CD4-positive, CD25-positive, alpha-beta regulatory T cell (primary cell): Measurements from ENCODE around the gene CFAP157. TPM values are rescaled to one million over a fixed set of nuclear protein-coding genes. Genes with fewer than 3 reads are reported as not detected.

Source experiments
- ATAC-seq, 2 donors: fragments of 150-1000 bp; cut with Tn5 transposase; one replicate each; pipeline ENCODE4 v1.10.0; 2021; ENCODE audit warnings: low read depth in 2 of 2, moderate number of reproducible peaks in 2 of 2, moderate library complexity in 1 of 2
- DNase-seq, 3 donors: peaks; one replicate each; pipeline versions ENCODE4 v3.0.0 to v3.0.0-alpha.2; 2012 to 2022; ENCODE audit warnings: mixed read lengths in 1 of 3
- H3K27ac ChIP-seq: one replicate; pipeline ENCODE4 v1.7.0; 2013; ENCODE audit warnings: mild to moderate bottlenecking, low read length; ENCODE audit not compliant: insufficient read depth, poor library complexity, severe bottlenecking
- H3K27me3 ChIP-seq: one replicate; pipeline ENCODE4 v1.7.0; 2013; ENCODE audit warnings: low read length; ENCODE audit not compliant: control insufficient read depth, insufficient read depth
- H3K36me3 ChIP-seq: one replicate; pipeline ENCODE4 v1.7.0; 2013; ENCODE audit warnings: mild to moderate bottlenecking, low read length, moderate library complexity; ENCODE audit not compliant: control insufficient read depth, insufficient read depth
- H3K4me1 ChIP-seq: 2 replicates; pipeline ENCODE4 v1.7.0; 2013; ENCODE audit warnings: mild to moderate bottlenecking, low read length; ENCODE audit not compliant: insufficient read depth, control insufficient read depth, poor library complexity, severe bottlenecking
- H3K4me3 ChIP-seq: one replicate; pipeline ENCODE4 v1.7.0; 2013; ENCODE audit warnings: low read depth, mild to moderate bottlenecking, low read length, moderate library complexity
- H3K9me3 ChIP-seq, 2 experiments: 1 replicate in 1 of 2; 2 replicates in 1 of 2; pipeline ENCODE4 v1.7.0; 2013; ENCODE audit warnings: low read length in 2 of 2, mild to moderate bottlenecking in 1 of 2, moderate library complexity in 1 of 2; ENCODE audit not compliant: control insufficient read depth in 2 of 2
- H3K27ac Mint-ChIP-seq, 3 donors: one replicate each; pipeline ENCODE4 v1.8.0; 2020 to 2022; ENCODE audit warnings: mild to moderate bottlenecking in 3 of 3, mixed read lengths in 3 of 3, moderate library complexity in 2 of 3
- H3K27me3 Mint-ChIP-seq: one replicate; pipeline ENCODE4 v1.8.0; 2022; ENCODE audit warnings: mild to moderate bottlenecking, mixed read lengths
- H3K36me3 Mint-ChIP-seq: one replicate; pipeline ENCODE4 v1.8.0; 2020; ENCODE audit warnings: mixed read lengths
- H3K4me1 Mint-ChIP-seq, 4 donors: one replicate each; pipeline ENCODE4 v1.8.0; 2020 to 2022; ENCODE audit warnings: mixed read lengths in 4 of 4, mild to moderate bottlenecking in 1 of 4
- H3K4me3 Mint-ChIP-seq, 4 donors: one replicate each; pipeline ENCODE4 v1.8.0; 2020 to 2022; ENCODE audit warnings: mild to moderate bottlenecking in 4 of 4, mixed read lengths in 4 of 4, moderate library complexity in 3 of 4
- H3K9me3 Mint-ChIP-seq, 7 donors: one replicate each; pipeline ENCODE4 v1.8.0; 2020 to 2022; ENCODE audit warnings: mixed read lengths in 7 of 7, mild to moderate bottlenecking in 3 of 7, moderate library complexity in 2 of 7
- polyA plus RNA-seq, 4 donors: library from polyadenylated mRNA; unstranded; fragments of 300-500 nt; fragmentation: Illumina TruSeq; gene quantifications; one replicate each; pipeline ENCODE4 v1.2.3, GENCODE V29; 2021
- total RNA-seq: library from RNA; stranded (reverse); gene quantifications from one replicate; pipeline ENCODE4 v1.2.3, GENCODE V29; 2022

The CFAP157 gene
- total and polyA plus RNA-seq, 5 donors from 2014 or later: 0.20 to 0.57 (median 0.26) TPM; not detected in 1

DNA sequence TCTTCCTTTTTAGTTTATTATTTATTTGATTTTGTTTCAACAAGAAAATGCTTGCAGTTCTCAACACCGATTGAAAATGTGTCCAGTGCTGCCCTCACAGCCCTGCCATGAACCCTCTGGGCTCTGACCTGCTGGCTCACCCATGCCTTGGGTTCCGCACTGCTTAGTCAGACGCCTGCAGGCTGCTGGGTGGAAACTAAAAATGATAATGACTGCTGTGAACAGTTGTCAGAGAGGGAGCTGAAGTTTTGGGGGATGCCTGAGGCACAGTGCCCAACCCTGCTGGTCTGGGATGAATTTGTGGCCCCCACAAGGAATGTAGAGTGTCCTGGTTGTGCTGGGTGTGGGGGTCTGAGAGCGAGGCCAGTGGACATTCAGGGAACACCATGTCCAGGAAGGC, 22.2 kb upstream of the CFAP157 start:
- H3K36me3 Mint-ChIP-seq: peaks cover 5% of the 10 kb centered on the region
- DNase-seq: no peak

DNA sequence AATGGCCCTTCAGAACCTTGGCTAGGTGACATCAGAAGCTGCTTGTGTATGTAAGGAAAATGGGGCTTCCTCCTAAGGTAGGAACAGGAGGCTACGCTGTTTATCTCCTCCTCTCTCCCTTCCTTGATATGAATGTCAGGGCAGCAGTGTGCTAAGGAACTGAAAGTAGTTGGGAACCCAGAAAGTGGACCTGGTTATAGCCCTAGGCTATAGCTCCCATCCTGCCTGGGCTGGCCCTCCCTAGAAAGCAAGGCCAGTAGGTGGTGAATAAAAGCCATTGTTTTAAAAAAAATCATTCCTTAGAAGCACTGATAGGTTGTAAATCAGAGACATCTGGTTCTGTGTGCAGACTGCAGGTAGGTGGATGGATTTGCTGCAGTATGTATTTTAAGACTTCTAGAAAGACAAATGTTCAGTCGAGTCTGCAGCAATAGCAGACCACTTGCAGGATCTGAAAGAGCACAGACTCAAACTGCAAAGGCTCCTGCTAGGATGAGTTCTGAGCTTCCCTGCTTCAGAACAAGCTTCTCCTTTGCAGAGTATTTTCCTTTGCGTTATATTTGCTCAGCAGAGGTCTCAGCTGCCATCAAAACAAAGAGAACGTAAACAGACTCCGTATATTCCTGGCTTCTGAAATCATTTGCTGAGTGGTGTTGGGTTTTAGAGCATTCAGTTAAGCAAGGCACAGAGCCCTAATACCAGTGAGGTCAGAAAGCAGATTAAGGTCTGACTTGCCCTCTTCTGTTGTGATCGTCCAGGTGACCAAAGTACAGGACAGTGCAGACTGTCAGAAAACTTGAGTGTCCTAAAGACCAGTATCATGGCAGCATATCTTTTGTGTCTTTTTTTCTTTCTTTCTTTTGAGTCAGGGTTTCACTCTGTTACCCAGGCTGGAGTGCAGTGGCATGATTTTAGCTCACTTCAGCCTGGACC, 20.1 kb upstream of the CFAP157 start:
- Mint-ChIP-seq H3K4me3 (no peak overlapping the region), H3K27me3 (no peaks in the 10 kb centered on the region), H3K36me3 (peaks cover 4% of the 10 kb centered on the region), H3K9me3 (peaks cover 0 to 2% (median 0%) of the 10 kb centered on the region in 7 donors), H3K4me1 (no peaks in the 10 kb centered on the region), H3K27ac (no peak overlapping the region)
- Histone ChIP-seq H3K27me3 (no peaks in the 10 kb centered on the region), H3K4me3 (no peak overlapping the region), H3K9me3 (no peaks in the 10 kb centered on the region), H3K36me3 (no peaks in the 10 kb centered on the region), H3K4me1 (no peaks in the 10 kb centered on the region), H3K27ac (no peak overlapping the region)
- DNase-seq: no peak
- ATAC-seq: no peak

More for the DNA sequence above, 22.2 kb upstream of the CFAP157 start:
- Histone ChIP-seq H3K9me3 (no peaks in the 10 kb centered on the region), H3K27ac (no peak overlapping the region), H3K4me3 (no peak overlapping the region), H3K4me1 (no peaks in the 10 kb centered on the region), H3K27me3 (no peaks in the 10 kb centered on the region), H3K36me3 (no peaks in the 10 kb centered on the region)
- H3K27me3 Mint-ChIP-seq: peaks cover 4% of the 10 kb centered on the region
- peaks cover 0 to under 1% (median 0%) of the 10 kb centered on the region in 4 donors for H3K4me1 Mint-ChIP-seq
- H3K4me3 Mint-ChIP-seq: no peak overlapping the region
- H3K9me3 Mint-ChIP-seq: peaks cover 0 to 2% (median 0%) of the 10 kb centered on the region in 7 donors
- no peak for ATAC-seq
- no peak overlapping the region for H3K27ac Mint-ChIP-seq

DNA sequence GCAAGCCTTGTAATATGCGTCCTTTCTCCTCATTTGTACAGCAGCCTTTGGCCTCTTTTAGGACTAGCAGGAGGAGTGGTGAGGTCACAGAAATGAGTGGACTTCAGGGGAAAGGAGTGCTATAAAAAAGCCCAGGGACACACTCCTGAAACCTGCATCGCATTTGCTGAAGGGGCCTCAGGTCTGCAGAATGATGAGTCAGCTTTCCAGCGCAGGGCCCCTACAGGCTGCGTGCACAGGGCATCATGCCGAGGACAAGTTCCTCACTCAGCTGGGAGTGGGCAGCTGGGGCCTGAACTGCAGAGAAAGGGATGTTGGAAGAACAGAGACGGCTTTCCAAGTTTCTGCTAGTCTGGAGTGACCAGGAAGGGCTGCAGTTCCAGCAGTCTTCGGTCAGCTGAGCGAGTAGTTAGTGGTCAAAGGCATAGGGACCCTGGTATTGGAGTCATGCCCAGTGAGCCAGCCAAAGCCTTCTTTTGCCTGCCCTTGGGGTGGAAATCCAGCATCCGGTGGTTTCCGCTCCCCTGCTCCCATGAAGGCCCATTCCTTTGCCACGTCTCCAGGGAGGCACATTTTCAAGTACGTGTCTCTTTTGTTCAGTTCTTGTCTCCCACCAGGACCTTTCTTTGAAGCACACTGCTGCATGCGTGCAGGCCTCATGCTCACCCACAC, 17.3 kb upstream of the CFAP157 start:
- peaks cover 13% of the 10 kb centered on the region for H3K36me3 Mint-ChIP-seq
- no peaks in the 10 kb centered on the region for H3K36me3 ChIP-seq
- no peak for DNase-seq
- H3K9me3 ChIP-seq: no peaks in the 10 kb centered on the region
- no peak overlapping the region for H3K4me3 ChIP-seq
- no peak overlapping the region for H3K27ac ChIP-seq
- ATAC-seq: no peak
- H3K27ac Mint-ChIP-seq: no peak overlapping the region
- no peaks in the 10 kb centered on the region for H3K27me3 Mint-ChIP-seq
- H3K4me1 Mint-ChIP-seq: no peaks in the 10 kb centered on the region
- H3K27me3 ChIP-seq: no peaks in the 10 kb centered on the region
- no peaks in the 10 kb centered on the region for H3K4me1 ChIP-seq
- H3K4me3 Mint-ChIP-seq: no peak overlapping the region
- peaks cover 0 to 2% (median 0%) of the 10 kb centered on the region in 7 donors for H3K9me3 Mint-ChIP-seq

DNA sequence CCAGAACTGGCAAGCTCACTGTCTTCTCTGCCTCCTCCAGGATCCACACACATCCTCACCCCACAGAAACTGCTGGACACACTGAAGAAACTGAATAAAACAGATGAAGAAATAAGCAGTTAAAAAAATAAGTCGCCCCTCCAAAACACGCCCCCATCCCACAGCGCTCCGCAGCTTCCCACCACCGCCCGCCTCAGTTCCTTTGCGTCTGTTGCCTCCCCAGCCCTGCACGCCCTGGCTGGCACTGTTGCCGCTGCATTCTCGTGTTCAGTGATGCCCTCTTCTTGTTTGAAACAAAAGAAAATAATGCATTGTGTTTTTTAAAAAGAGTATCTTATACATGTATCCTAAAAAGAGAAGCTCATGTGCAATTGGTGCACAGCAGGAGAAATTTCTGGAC, 16.1 kb upstream of the CFAP157 start:
- H3K4me1 Mint-ChIP-seq: no peaks in the 10 kb centered on the region
- H3K27ac ChIP-seq: no peak overlapping the region
- ATAC-seq: no peak

DNA sequence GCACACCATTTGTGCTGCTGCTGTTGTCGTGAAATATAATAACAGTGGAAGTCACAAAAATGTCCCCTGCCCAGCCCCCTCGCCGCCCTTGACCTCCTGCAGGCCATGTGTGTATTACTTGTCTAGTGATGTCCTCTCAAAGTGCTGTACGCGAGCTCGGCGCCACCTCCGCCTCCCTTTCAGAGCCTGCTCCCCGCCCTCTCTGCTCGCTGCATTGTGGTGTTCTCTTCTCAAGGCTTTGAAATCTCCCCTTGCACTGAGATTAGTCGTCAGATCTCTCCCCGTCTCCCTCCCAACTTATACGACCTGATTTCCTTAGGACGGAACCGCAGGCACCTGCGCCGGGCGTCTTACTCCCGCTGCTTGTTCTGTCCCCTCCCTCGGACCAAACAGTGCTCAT, 14.7 kb upstream of the CFAP157 start:
- H3K4me3 Mint-ChIP-seq: no peak overlapping the region
- no peaks in the 10 kb centered on the region for H3K4me1 Mint-ChIP-seq
- peaks cover 13% of the 10 kb centered on the region for H3K36me3 Mint-ChIP-seq
- no peak overlapping the region for H3K27ac ChIP-seq
- H3K27ac Mint-ChIP-seq: peak overlapping the region in 1 of 3 donors; percentile 55
- no peak overlapping the region for H3K4me3 ChIP-seq
- ATAC-seq (no peak), DNase-seq (no peak)
- H3K4me1 ChIP-seq: no peaks in the 10 kb centered on the region
- H3K9me3 ChIP-seq: no peaks in the 10 kb centered on the region
- no peaks in the 10 kb centered on the region for H3K27me3 Mint-ChIP-seq
- no peaks in the 10 kb centered on the region for H3K36me3 ChIP-seq
- peaks cover 0 to 2% (median 0%) of the 10 kb centered on the region in 7 donors for H3K9me3 Mint-ChIP-seq
- no peaks in the 10 kb centered on the region for H3K27me3 ChIP-seq

More for the DNA sequence above, 16.1 kb upstream of the CFAP157 start:
- no peaks in the 10 kb centered on the region for H3K27me3 Mint-ChIP-seq
- peaks cover 13% of the 10 kb centered on the region for H3K36me3 Mint-ChIP-seq
- no peak overlapping the region for H3K4me3 Mint-ChIP-seq
- peaks cover 0 to 2% (median 0%) of the 10 kb centered on the region in 7 donors for H3K9me3 Mint-ChIP-seq
- Histone ChIP-seq H3K4me3 (no peak overlapping the region), H3K36me3 (no peaks in the 10 kb centered on the region), H3K4me1 (no peaks in the 10 kb centered on the region), H3K27me3 (no peaks in the 10 kb centered on the region), H3K9me3 (no peaks in the 10 kb centered on the region)
- no peak overlapping the region for H3K27ac Mint-ChIP-seq
- no peak for DNase-seq

DNA sequence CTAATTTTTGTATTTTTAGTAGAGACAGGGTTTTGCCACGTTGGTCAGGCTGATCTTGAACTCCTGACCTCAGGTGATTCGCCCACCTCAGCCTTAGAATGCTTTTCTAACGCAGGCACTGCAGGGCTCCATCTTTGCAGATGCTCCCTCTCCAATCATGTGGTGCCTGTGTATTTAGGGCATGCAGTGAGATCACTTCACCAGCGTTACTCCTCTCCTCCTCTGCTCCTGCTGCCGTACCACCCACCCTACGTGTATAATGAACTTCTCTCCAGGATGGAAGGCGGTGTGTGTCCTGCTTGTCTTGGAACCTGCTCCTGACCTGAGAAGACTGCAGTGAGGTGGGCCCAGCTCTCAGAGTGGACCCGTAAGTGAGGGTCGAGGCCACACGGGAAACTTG, 13.6 kb upstream of the CFAP157 start:
- H3K4me3 Mint-ChIP-seq: no peak overlapping the region
- no peaks in the 10 kb centered on the region for H3K27me3 Mint-ChIP-seq
- H3K4me1 ChIP-seq: no peaks in the 10 kb centered on the region
- no peaks in the 10 kb centered on the region for H3K9me3 Mint-ChIP-seq
- no peaks in the 10 kb centered on the region for H3K36me3 ChIP-seq
- DNase-seq (no peak), ATAC-seq (no peak)
- H3K4me1 Mint-ChIP-seq: peaks cover 0 to 7% (median 0%) of the 10 kb centered on the region in 4 donors
- no peak overlapping the region for H3K27ac Mint-ChIP-seq
- H3K9me3 ChIP-seq: no peaks in the 10 kb centered on the region
- H3K27ac ChIP-seq: no peak overlapping the region
- H3K27me3 ChIP-seq: no peaks in the 10 kb centered on the region
- H3K4me3 ChIP-seq: no peak overlapping the region
- peaks cover 13% of the 10 kb centered on the region for H3K36me3 Mint-ChIP-seq

DNA sequence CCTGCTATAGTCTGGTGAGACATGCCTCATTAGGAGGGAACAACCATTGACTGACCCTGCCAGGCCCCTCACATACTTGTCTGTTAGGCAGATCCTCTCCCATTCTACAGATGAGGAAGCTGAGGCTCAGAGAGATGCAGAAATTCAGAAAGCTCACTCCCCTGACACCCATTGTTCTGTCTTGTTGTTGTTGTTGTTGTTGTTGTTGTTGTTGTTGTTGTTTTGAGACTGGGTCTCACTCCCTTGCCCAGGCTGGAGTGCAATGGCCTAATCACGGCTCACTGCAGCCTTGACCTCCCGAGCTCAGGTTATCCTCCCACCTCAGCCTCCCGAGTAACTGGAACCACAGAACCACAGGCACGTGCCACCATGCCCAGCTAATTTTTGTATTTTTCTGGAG, 13.1 kb upstream of the CFAP157 start:
- peaks cover 0 to 7% (median 0%) of the 10 kb centered on the region in 4 donors for H3K4me1 Mint-ChIP-seq
- no peak overlapping the region for H3K4me3 Mint-ChIP-seq

More for the DNA sequence above, 13.1 kb upstream of the CFAP157 start:
- Mint-ChIP-seq H3K27me3 (no peaks in the 10 kb centered on the region), H3K36me3 (peaks cover 13% of the 10 kb centered on the region), H3K9me3 (no peaks in the 10 kb centered on the region), H3K27ac (no peak overlapping the region)
- no peak overlapping the region for H3K4me3 ChIP-seq
- H3K36me3 ChIP-seq: no peaks in the 10 kb centered on the region
- ATAC-seq (no peak), DNase-seq (no peak)
- no peaks in the 10 kb centered on the region for H3K9me3 ChIP-seq
- H3K27me3 ChIP-seq: no peaks in the 10 kb centered on the region
- H3K4me1 ChIP-seq: no peaks in the 10 kb centered on the region
- no peak overlapping the region for H3K27ac ChIP-seq
